ENCODE measurements around the gene LEKR1.

LEKR1 gene

DNA sequence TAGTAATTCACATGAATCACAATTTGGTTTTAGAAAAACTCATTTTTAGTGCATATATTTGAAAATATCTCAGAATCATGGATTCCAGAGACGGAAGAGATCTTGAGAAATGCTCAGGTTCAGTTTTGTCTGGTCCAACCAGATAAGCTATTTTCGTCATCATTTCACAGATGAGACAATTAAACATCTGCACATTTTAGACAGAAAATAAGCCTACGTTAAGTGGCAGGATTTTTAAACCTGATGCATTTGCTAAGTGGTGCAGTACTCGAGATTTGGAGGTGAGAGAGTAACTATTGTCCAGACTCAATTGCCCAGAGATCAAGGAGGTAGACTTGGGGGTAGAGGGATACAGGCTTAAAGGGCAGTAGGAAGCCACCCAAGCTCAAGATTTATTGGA, 243.3 kb downstream of the LEKR1 start:
- Histone ChIP-seq H4K20me1 (ENCODE audit: insufficient read depth, low read length) (no peaks in the 10 kb centered on the region), H3K79me2 (ENCODE audit: insufficient read depth, low read length) (no peaks in the 10 kb centered on the region), H3K9ac (ENCODE audit: low read depth, low read length) (no peak overlapping the region), H3K9me3 (ENCODE audit: insufficient read depth, low read length, severe bottlenecking) (no peaks in the 10 kb centered on the region), H3K4me3 (ENCODE audit: low read depth in 1 of 2, low read length in 2 of 2) (no peak overlapping the region), H3K4me2 (ENCODE audit: insufficient read depth, low read length) (no peak overlapping the region), H3K27ac (ENCODE audit: low read length) (no peak overlapping the region), H2AFZ (ENCODE audit: low read depth, low read length) (no peak overlapping the region), H3K27me3 (ENCODE audit: insufficient read depth, low read length, poor library complexity) (peaks cover 11% of the 10 kb centered on the region), H3K36me3 (ENCODE audit: insufficient read depth, low read length) (no peaks in the 10 kb centered on the region), H3K4me1 (ENCODE audit: insufficient read depth, low read length) (no peaks in the 10 kb centered on the region)
- no peak for TF ChIP-seq EZH2 (IDR thresholded peaks at IDR 0.05; ENCODE audit: borderline replicate concordance, low read depth, low read length, severe bottlenecking)
- TF ChIP-seq, protein P1, sequence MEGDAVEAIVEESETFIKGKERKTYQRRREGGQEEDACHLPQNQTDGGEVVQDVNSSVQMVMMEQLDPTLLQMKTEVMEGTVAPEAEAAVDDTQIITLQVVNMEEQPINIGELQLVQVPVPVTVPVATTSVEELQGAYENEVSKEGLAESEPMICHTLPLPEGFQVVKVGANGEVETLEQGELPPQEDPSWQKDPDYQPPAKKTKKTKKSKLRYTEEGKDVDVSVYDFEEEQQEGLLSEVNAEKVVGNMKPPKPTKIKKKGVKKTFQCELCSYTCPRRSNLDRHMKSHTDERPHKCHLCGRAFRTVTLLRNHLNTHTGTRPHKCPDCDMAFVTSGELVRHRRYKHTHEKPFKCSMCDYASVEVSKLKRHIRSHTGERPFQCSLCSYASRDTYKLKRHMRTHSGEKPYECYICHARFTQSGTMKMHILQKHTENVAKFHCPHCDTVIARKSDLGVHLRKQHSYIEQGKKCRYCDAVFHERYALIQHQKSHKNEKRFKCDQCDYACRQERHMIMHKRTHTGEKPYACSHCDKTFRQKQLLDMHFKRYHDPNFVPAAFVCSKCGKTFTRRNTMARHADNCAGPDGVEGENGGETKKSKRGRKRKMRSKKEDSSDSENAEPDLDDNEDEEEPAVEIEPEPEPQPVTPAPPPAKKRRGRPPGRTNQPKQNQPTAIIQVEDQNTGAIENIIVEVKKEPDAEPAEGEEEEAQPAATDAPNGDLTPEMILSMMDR (IDR thresholded peaks at IDR 0.05; ENCODE audit: borderline replicate concordance, extremely low read depth, low read length, poor library complexity, severe bottlenecking), result no peak
- no peak for DNase-seq
- ATAC-seq (ENCODE audit: insufficient read depth, low read depth), result no peak

DNA sequence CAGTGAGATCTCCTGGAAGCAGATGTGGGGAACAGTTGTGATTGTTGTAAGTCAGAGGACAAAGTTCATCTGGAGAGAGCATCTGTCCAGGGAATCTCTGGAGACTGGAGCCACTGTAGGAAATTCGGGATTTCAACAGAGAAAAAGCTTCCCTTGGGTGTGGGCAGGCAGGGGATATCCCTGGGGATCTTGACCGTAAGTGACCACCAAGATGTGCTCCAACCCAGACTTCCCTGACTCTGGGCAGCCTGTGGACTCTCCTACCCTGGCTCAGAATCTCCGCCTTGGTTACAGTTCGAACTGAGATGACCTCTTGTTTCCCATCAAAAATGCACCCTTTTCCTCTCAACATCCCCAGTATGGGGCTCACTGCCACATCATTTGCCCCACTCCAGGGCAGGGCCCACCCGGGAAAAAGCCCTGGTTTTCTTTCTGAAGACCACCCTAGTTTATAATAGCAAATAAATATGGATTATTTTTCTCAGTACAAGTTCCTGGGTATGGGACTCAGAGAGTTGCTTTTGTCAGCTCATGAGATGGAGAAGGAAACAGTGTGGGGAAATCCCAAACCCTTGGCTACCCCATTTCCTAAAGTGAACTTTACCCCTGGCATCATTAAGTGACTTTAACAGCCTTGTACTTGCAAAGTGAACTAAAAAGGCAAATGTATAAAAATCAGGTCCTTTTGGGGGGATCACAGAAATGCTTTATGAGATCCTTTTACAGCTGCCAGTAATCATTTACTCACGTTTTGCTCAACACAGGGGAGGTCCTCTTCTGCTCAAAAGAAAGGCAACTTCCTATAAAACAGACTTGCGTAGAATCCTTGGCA, 243.9 kb downstream of the LEKR1 start:
- Histone ChIP-seq H4K20me1 (ENCODE audit: insufficient read depth, low read length) (no peaks in the 10 kb centered on the region), H3K79me2 (ENCODE audit: insufficient read depth, low read length) (no peaks in the 10 kb centered on the region), H3K27me3 (ENCODE audit: insufficient read depth, low read length, poor library complexity) (peaks cover 11% of the 10 kb centered on the region), H3K9me3 (ENCODE audit: insufficient read depth, low read length, severe bottlenecking) (no peaks in the 10 kb centered on the region), H3K36me3 (ENCODE audit: insufficient read depth, low read length) (no peaks in the 10 kb centered on the region), H3K4me1 (ENCODE audit: insufficient read depth, low read length) (no peaks in the 10 kb centered on the region), H3K27ac (ENCODE audit: low read length) (no peak overlapping the region), H2AFZ (ENCODE audit: low read depth, low read length) (no peak overlapping the region), H3K4me2 (ENCODE audit: insufficient read depth, low read length) (no peak overlapping the region), H3K9ac (ENCODE audit: low read depth, low read length) (no peak overlapping the region), H3K4me3 (ENCODE audit: low read depth in 1 of 2, low read length in 2 of 2) (no peak overlapping the region)
- DNase-seq (no peak), ATAC-seq (ENCODE audit: insufficient read depth, low read depth) (no peak)
- TF ChIP-seq, protein P1 (IDR thresholded peaks at IDR 0.05; ENCODE audit: borderline replicate concordance, extremely low read depth, low read length, poor library complexity, severe bottlenecking), result no peak
- TF ChIP-seq EZH2 (IDR thresholded peaks at IDR 0.05; ENCODE audit: borderline replicate concordance, low read depth, low read length, severe bottlenecking), result no peak

DNA sequence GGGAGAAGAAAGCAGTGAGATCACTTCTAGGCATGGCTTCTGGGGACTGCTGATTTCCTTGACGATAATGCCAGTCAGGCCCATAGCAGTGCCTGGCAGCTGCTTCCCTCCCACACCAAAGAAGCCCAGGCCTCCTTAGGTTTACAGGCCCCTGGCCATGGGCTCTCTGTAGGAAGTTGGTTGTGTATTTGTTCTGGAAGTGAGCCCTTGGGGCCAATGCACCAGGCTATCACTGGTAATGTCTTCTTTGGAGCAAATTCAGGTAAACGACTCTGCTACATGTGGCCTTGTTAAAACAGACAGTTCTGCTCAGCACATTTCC, 244.5 kb downstream of the LEKR1 start:
- H3K27me3 ChIP-seq (ENCODE audit: insufficient read depth, low read length, poor library complexity), result peaks cover 14% of the 10 kb centered on the region

More for the DNA sequence above, 244.5 kb downstream of the LEKR1 start:
- ATAC-seq (ENCODE audit: insufficient read depth, low read depth) (no peak), DNase-seq (no peak)
- Histone ChIP-seq H3K4me1 (ENCODE audit: insufficient read depth, low read length) (no peaks in the 10 kb centered on the region), H3K4me2 (ENCODE audit: insufficient read depth, low read length) (no peak overlapping the region), H2AFZ (ENCODE audit: low read depth, low read length) (no peak overlapping the region), H4K20me1 (ENCODE audit: insufficient read depth, low read length) (no peaks in the 10 kb centered on the region), H3K79me2 (ENCODE audit: insufficient read depth, low read length) (no peaks in the 10 kb centered on the region), H3K9me3 (ENCODE audit: insufficient read depth, low read length, severe bottlenecking) (no peaks in the 10 kb centered on the region), H3K36me3 (ENCODE audit: insufficient read depth, low read length) (no peaks in the 10 kb centered on the region), H3K4me3 (ENCODE audit: low read depth in 1 of 2, low read length in 2 of 2) (no peak overlapping the region), H3K9ac (ENCODE audit: low read depth, low read length) (no peak overlapping the region), H3K27ac (ENCODE audit: low read length) (no peak overlapping the region)
- no peak for TF ChIP-seq EZH2 (IDR thresholded peaks at IDR 0.05; ENCODE audit: borderline replicate concordance, low read depth, low read length, severe bottlenecking)
- TF ChIP-seq, protein P1 (IDR thresholded peaks at IDR 0.05; ENCODE audit: borderline replicate concordance, extremely low read depth, low read length, poor library complexity, severe bottlenecking), result no peak

Data from DND-41 (cell line).